Neuron (in vitro differentiated cells): ENCODE data around the gene CRELD2.
"Not testable (repeated sequence)": the region's sequence is repeated elsewhere in the genome, so short reads cannot be mapped to it uniquely, and the experiment has no call there.

ENCODE experiments used
- H2AFZ ChIP-seq: one replicate; pipeline ENCODE4 v1.6.1; 2013; ENCODE audit warnings: low read depth, mild to moderate bottlenecking, inconsistent platforms, low read length, moderate library complexity
- H3K27me3 ChIP-seq: one replicate; pipeline ENCODE4 v1.6.1; 2013; ENCODE audit warnings: low read length; ENCODE audit not compliant: insufficient read depth
- H3K36me3 ChIP-seq: one replicate; pipeline ENCODE4 v1.6.1; 2013; ENCODE audit warnings: low read length; ENCODE audit not compliant: insufficient read depth
- H3K4me1 ChIP-seq: one replicate; pipeline ENCODE4 v1.6.1; 2013; ENCODE audit warnings: low read length; ENCODE audit not compliant: insufficient read depth
- H3K4me3 ChIP-seq: 2 replicates; pipeline ENCODE4 v1.5.1; 2013; ENCODE audit warnings: mild to moderate bottlenecking, low read length, moderate library complexity
- H3K9me3 ChIP-seq: one replicate; pipeline ENCODE4 v1.6.1; 2013; ENCODE audit warnings: low read length

Gene CRELD2

GRCh38 chr22:49943405-49943765 is 25.0 kb downstream of the CRELD2 start:
- Histone ChIP-seq H3K4me3 (no peak overlapping the region), H2AFZ (no peak overlapping the region), H3K27me3 (peaks cover 3% of the 10 kb centered on the region), H3K4me1 (peaks cover 17% of the 10 kb centered on the region), H3K9me3 (no peaks in the 10 kb centered on the region), H3K36me3 (no peaks in the 10 kb centered on the region)

GRCh38 chr22:49943771-49944398 is 25.5 kb downstream of the CRELD2 start:
- no peaks in the 10 kb centered on the region for H3K9me3 ChIP-seq
- H3K27me3 ChIP-seq, result no peaks in the 10 kb centered on the region
- H3K36me3 ChIP-seq, result no peaks in the 10 kb centered on the region
- no peak overlapping the region for H2AFZ ChIP-seq
- H3K4me3 ChIP-seq, result no peak overlapping the region
- H3K4me1 ChIP-seq, result peaks cover 17% of the 10 kb centered on the region

- H3K27me3 ChIP-seq, result no peaks in the 10 kb centered on the region
- no peak overlapping the region for H2AFZ ChIP-seq
- no peak overlapping the region for H3K4me3 ChIP-seq
- H3K4me1 ChIP-seq, result peaks cover 17% of the 10 kb centered on the region
- H3K36me3 ChIP-seq, result no peaks in the 10 kb centered on the region
- H3K9me3 ChIP-seq, result no peaks in the 10 kb centered on the region
Observed at GRCh38 chr22:49944399-49944891, 26.0 kb downstream of the CRELD2 start.

GRCh38 chr22:49945042-49945794 is 26.8 kb downstream of the CRELD2 start:
- H2AFZ ChIP-seq, H3K27me3 ChIP-seq, H3K9me3 ChIP-seq, H3K36me3 ChIP-seq, H3K4me3 ChIP-seq: not testable (repeated sequence)
- H3K4me1 ChIP-seq, result peaks cover 17% of the 10 kb centered on the region

- no peaks in the 10 kb centered on the region for H3K9me3 ChIP-seq
- H3K36me3 ChIP-seq, result no peaks in the 10 kb centered on the region
- H2AFZ ChIP-seq, result peak overlapping the region; percentile 32
- peaks cover 27% of the 10 kb centered on the region for H3K4me1 ChIP-seq
- no peaks in the 10 kb centered on the region for H3K27me3 ChIP-seq
- H3K4me3 ChIP-seq, result no peak overlapping the region
Observed at GRCh38 chr22:49946612-49947295, 28.3 kb downstream of the CRELD2 start.

GRCh38 chr22:49947296-49947622 is 28.8 kb downstream of the CRELD2 start:
- Histone ChIP-seq H3K36me3 (no peaks in the 10 kb centered on the region), H3K4me1 (peaks cover 32% of the 10 kb centered on the region), H2AFZ (no peak overlapping the region), H3K27me3 (no peaks in the 10 kb centered on the region), H3K4me3 (no peak overlapping the region), H3K9me3 (no peaks in the 10 kb centered on the region)

- H3K27me3 ChIP-seq, result no peaks in the 10 kb centered on the region
- H3K9me3 ChIP-seq, result no peaks in the 10 kb centered on the region
- peaks cover 37% of the 10 kb centered on the region for H3K4me1 ChIP-seq
- H3K36me3 ChIP-seq, result no peaks in the 10 kb centered on the region
- H3K4me3 ChIP-seq, result no peak overlapping the region
- no peak overlapping the region for H2AFZ ChIP-seq
Observed at GRCh38 chr22:49948116-49948957, 29.9 kb downstream of the CRELD2 start.

- Histone ChIP-seq H3K27me3 (no peaks in the 10 kb centered on the region), H3K4me1 (peaks cover 37% of the 10 kb centered on the region), H3K9me3 (no peaks in the 10 kb centered on the region), H3K4me3 (no peak overlapping the region), H2AFZ (no peak overlapping the region), H3K36me3 (no peaks in the 10 kb centered on the region)
Observed at GRCh38 chr22:49948958-49949913, 30.8 kb downstream of the CRELD2 start.

- no peaks in the 10 kb centered on the region for H3K27me3 ChIP-seq
- peaks cover 37% of the 10 kb centered on the region for H3K4me1 ChIP-seq
- no peaks in the 10 kb centered on the region for H3K9me3 ChIP-seq
- no peaks in the 10 kb centered on the region for H3K36me3 ChIP-seq
- H2AFZ ChIP-seq, result no peak overlapping the region
- no peak overlapping the region for H3K4me3 ChIP-seq
Observed at GRCh38 chr22:49949914-49950292, 31.5 kb downstream of the CRELD2 start.

- no peak overlapping the region for H3K4me3 ChIP-seq
- peaks cover 37% of the 10 kb centered on the region for H3K4me1 ChIP-seq
- H3K9me3 ChIP-seq, result no peaks in the 10 kb centered on the region
- H3K36me3 ChIP-seq, result no peaks in the 10 kb centered on the region
- H2AFZ ChIP-seq, result no peak overlapping the region
- H3K27me3 ChIP-seq, result no peaks in the 10 kb centered on the region
Observed at GRCh38 chr22:49950396-49950994, 32.1 kb downstream of the CRELD2 start.

- Histone ChIP-seq H3K9me3 (no peaks in the 10 kb centered on the region), H3K4me3 (no peak overlapping the region), H3K4me1 (peaks cover 37% of the 10 kb centered on the region), H3K36me3 (no peaks in the 10 kb centered on the region), H3K27me3 (no peaks in the 10 kb centered on the region), H2AFZ (no peak overlapping the region)
Observed at GRCh38 chr22:49951000-49951677, 32.7 kb downstream of the CRELD2 start.
